OCI-LY3 (cell line): ENCODE data around the gene ZNF689.

Experiments used
- EZH2phosphoT487 ChIP-seq: fragments of 200-600 bp; shearing (Covaris generic); IDR thresholded peaks from 2 replicates; pipeline ENCODE4 v1.6.1; 2018; ENCODE audit warnings: antibody characterized with exemption, mixed run types, low read depth
- TF ChIP-seq, protein P1 (sequence below): fragments of 200-600, 300-600 bp; sonication (generic); IDR thresholded peaks from 2 replicates; pipeline ENCODE4 v1.5.1; 2014; ENCODE audit warnings: antibody characterized with exemption, low read length, low read depth

DNA sequence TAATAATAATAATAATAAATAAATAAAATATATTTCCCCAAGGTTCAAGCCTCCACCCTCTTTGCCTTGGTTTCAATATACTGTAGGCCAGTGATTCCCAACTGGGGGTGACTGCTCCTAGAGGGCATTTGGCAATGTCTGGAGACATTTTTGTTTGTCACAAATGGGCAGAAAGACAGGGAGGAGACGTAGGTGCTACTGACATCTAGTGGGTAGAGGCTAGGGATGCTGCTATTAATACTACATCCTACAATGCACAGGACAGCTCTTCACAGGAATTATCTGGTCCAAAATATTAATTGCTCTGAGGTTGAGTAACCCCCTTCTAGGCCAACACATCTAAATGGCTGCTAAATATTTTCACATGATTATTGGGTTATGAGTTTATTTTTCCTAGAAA lies 27.8 kb upstream of the ZNF689 start:
- TF ChIP-seq, protein P1, sequence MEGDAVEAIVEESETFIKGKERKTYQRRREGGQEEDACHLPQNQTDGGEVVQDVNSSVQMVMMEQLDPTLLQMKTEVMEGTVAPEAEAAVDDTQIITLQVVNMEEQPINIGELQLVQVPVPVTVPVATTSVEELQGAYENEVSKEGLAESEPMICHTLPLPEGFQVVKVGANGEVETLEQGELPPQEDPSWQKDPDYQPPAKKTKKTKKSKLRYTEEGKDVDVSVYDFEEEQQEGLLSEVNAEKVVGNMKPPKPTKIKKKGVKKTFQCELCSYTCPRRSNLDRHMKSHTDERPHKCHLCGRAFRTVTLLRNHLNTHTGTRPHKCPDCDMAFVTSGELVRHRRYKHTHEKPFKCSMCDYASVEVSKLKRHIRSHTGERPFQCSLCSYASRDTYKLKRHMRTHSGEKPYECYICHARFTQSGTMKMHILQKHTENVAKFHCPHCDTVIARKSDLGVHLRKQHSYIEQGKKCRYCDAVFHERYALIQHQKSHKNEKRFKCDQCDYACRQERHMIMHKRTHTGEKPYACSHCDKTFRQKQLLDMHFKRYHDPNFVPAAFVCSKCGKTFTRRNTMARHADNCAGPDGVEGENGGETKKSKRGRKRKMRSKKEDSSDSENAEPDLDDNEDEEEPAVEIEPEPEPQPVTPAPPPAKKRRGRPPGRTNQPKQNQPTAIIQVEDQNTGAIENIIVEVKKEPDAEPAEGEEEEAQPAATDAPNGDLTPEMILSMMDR, result peak; percentile 67
- no peak for TF ChIP-seq EZH2phosphoT487
